ENCODE results near the gene ANKRD26. TPM values are rescaled to one million over a fixed set of nuclear protein-coding genes. Genes with fewer than 3 reads are reported as not detected.

ANKRD26 gene
- polyA plus RNA-seq, 3 donors = 11.7 to 19.5 (median 15.3) TPM

DNA sequence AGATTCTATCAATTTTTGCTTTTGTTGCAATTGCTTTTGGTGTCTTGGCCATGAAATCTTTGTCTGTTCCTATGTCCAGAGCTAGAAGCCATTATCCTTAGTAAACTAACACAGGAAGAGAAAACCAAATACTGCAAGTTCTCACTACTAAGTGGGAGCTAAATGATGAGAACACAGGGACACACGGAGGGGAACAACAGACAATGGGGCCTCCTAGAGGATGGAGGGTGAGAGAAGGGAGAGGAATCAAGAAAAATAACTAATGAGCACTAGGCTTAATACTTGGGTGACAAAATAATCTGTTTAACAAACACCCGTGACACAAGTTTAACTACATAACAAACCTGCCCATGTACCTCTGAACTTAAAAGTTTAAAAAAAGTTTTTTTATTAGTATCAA, 78.2 kb downstream of the ANKRD26 start:
- no peak for DNase-seq

DNA sequence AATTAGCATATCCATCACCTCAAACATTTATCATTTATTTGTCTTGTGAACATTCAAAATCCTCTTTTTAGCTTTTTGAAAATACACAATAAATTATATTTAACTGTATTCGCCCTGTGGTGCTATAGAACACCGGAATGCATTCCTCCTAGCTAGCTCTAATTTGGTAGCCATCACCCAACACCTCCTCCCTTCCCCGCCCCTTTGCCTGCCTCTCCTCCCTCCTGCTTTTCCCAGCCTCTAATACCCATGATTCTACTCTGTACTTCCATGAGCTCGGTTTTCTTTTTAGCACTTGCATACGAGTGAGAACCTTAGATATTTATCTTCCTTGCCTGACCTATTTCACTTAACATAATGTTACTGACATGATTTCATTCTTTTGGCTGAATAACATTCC, 80.1 kb downstream of the ANKRD26 start:
- DNase-seq = no peak

DNA sequence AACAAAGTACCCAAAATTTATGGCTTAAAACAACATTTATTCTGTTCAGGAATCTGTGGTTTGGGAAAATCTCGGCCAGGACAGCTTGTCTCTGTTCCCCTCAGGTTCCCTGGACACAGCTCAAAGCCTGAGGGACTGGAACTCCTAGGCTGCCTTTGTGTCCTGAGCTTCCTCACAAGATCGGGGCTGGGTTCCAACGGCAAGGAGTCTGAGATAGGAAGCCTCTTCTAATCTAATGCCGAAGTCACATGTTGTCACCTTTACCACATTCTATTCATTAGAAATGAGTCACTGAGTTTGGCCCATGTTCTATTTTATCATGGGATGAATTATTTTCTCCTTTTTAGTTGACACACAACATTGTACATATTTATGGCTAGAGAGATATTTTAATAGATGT, 80.5 kb downstream of the ANKRD26 start:
- no peak for DNase-seq

DNA sequence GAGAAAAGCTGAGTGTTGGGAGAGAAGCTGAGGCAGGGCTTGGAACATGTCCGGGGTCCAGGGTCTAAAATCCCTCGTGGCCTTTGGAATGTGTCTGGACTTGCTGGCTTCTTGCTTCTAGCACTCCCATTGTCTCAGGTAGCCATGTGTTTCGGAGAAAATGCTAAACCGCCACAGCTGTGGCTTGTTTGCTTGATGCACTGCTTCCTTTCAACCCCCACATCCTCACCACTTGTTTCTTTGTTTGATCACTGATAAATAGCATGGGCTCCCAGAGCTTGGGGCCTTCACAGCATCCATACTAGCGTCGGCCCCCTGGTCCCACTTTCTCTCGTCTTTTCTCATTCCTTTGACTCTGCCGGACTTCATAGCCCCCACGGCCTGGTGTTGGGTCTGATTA, 102.7 kb downstream of the ANKRD26 start:
- DNase-seq = no peak

DNA sequence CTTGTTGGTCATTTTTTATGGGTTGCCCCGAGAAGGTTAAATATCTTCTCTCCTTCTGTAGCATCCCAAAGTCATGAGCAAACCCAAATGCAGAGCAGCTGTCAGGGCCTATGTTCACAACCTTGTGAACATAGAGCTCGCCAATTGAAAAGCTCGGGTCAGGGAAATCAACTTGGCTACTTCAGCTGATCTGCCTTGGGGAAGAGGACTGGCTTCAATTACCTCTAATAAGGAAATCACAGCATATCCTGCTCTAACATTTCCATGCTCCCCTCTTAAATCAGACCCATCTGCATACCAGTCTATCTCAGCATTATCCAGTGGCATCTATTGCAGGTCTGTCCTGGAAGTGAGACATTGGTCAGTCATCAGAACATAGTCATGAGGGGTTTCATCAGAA, 105.6 kb downstream of the ANKRD26 start:
- no peak for DNase-seq

DNA sequence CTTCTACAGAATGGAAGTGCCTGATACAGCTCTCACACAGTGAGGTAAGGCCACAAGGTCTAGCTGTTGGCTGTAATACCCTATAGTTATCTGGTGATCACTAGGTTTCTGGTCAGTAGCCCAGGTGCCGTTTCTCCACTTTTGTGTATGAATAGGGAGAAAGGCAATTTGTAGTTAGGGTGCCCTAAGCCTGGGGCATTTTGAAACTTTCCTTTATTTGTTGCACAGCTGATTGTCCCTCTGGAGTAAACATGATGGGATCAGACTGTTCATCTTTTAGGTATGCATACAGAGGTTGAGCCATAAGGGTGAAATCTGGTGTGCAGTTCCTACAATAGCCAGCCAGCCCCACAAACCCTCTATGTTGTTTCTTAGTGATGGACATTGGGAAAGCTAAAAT, 112.4 kb downstream of the ANKRD26 start:
- no peak for DNase-seq

DNA sequence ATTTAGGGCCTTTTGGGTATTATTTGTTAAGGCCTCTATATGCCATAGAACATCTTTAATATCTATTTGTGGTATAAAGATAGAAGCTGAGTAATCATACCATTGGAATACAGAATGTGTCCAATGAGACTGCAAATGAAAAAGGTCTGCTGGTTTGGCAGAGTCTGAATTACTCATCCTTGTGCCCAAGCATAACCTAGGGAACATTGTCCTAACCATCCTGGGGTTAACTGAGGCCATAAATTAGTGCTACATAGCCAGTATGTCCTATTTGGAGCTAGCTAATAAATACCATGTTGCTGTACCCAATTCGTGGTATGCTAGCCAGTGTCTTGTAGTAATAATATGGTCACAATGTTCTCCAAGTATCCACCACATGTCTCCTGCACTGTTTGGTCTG, 117.1 kb downstream of the ANKRD26 start:
- no peak for DNase-seq

DNA sequence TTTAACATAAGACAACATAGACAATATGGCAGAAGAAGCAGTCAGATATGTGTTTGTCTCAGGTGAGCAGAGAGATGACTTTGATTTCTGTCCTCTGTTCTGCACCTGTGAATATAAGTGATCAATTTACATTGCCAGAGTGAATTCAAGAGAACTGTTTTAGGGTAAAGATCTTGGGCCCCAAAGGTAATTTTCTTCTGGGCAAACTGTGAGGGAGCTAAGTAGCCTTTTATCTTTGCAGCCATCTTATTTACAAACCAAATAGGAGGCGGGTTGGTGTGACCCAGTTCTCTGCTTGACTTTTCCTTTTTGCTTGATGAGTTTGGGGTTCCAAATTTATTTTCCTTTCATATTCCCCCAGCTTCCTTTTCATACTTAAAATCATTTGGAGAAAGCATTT, 118.2 kb downstream of the ANKRD26 start:
- DNase-seq = no peak

DNA sequence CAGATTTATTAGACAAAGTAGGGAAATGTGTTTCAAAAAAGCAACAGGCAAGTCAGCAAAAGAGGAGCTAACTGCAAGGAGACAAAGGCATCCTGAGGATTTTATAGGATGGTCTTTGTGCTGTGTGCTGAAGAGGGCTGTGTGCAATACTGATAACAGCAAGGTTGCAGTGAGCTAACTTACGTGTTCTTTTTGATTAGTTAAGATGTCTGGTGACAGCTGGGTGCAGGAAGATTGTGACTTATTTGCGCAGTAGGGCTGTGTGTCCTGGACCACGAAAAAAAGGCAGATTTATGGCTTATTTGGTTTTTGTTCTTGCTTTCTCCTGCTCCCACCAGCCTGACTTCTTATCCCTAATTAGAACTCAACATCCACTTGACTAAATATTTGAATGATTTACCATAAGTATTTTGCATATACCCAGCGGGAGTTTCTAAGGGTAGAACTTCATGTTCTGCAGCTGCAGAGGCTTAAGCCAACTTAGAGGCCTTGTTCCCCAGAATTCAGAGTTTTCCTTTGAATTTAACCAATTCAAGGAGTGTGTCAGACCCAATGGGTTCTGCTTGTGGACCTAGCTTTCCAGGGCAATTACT, 119.0 kb downstream of the ANKRD26 start:
- DNase-seq = no peak

DNA sequence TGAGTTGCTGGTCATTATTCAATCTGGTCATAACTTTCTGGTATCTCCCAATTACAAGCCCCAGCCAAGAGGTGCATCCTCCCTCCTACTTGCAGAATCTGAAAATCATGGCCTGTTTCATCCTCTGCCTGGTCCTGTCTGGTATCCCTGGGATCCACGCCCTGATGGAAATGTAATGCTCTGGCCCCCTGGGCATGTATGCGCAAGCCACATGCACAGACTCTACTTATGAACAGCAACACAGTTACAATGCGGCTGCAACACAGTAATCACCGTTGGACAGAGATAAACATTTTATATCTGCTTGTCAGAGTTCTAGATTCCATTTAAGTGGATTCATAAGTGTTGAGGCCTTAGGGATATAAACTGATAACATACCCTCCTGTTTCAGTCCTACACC, 121.8 kb downstream of the ANKRD26 start:
- DNase-seq = no peak

DNA sequence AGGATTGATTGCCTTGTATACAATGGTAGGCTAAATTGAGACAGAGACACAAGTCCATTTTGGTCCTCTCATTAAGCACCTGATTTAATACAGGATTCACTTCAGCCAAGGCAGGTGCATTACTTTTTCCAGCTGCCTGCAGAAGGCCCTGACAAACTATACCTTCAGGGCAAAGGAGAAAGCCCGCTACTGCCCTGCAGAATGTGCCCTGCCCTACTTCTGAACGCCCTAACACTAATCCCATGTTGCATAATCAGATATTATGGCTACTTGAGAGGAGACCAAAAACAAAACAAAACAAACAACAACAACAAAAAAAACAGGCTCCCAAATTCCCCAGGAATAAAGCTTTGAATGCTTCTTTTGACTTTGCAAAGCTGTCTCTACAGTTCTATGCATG, 122.7 kb downstream of the ANKRD26 start:
- DNase-seq = no peak

DNA sequence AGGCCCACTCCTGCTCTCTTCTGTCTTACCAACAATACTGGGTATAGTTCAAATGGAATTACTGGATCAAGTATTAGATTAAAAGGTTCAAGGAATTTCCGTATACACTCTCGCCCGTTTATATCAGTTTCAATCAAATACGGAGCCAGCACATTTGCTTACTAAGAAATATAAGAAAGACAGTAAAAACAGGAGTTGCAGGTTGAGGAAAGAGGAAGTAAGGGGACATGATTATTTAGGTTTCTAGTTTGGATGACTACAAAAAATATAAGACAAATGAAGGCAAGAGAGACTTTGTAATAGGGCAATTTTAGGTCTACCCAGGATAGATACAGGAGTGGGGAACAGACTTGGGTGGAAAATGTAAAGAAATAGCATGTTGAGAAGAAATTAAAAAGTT, 129.6 kb downstream of the ANKRD26 start:
- no peak for DNase-seq

DNA sequence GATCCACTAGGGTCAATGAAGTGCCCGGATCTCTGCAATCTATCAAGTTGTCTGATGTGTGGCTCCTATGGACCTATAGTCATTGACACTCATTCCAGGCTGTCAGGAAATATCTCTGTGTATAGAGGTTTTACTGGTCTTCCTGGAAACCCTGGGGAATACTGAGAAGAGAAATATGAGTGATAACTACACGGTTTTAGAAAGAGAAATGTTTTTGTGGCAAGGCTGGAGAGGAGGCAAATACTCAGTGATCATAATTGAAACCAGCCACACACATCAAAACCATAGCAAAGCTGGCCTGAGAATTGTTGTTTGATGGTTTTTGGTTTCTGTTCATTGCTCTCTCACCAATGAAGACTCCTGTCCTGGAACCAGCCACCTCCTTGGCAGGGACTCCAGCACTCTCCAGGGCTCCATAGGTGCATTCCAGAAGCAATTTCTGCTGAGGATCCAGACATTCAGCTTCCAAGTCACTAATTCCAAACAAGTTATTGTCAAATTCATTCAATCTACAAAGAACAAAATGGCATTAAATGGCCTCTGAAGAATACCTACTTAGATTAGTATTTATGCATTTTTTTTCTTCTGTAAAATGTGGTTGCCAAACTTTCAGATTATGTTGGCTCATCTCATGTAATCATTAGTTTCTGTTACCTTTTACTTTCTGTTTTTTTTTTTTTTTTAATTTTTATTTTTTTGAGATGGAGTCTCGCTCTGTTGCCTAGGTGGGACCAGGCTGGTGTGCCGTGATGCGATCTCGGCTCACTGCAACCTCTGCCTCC, 131.0 kb downstream of the ANKRD26 start:
- no peak for DNase-seq

DNA sequence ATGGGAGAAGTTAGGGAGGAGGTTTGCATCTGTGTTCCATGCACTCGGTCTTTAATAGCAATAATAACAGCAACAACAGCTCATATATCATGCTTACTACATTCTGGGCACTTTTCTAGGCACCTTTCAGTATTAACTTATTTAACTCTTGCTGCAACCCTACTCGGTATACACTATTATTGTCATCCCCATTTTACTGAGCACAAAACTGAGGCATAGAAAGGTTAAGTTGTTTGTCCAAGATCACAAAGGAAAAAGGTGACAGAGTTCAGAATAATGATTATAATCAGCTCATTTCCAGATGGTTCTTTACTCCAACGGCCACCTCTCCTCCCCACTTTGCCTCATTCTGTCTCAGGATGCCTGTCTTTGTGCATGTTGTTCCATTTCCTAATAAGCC, 137.5 kb downstream of the ANKRD26 start:
- no peak for DNase-seq

DNA sequence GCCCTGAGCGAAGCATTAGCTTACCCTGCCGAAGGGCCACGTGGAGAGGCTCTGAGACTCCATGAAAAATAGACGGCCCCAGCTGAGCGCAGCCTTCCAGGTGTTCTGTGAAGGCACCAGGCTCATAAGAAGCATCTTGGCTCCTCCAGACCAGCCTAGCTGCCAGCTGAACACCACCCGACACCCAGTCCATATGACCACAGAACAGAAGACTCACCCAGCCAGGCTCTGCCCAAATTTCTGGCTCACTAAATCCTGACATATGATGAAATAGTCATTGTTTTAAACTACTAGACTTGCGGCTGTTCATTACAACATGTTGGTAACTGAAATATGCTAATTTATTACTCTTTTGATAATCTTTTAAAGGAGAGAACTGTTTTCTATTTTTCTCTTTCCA, 140.0 kb downstream of the ANKRD26 start:
- DNase-seq = no peak

DNA sequence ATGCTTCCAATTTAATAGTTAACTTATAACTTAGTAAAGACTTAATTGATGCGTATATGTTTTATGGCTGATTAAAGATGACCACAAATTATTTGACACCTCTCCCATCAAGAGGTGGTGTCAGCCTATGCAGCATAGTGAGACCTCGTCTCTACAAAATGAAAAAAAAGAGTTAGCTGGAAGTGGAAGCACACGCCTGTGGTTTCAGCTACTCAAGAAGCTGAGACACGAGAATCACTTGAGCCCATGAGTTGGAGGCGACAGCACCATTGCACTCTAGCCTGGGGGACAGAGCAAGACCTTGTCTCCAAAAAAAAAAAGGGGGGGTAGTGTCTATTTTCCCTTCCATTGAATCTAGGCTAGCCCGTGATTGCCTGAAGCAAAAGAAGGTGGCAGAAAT, 140.5 kb downstream of the ANKRD26 start:
- DNase-seq = no peak

Other genes with a start within 250 kb of the ANKRD26 start
- gene ABI1, start 239.5 kb downstream of the ANKRD26 start, polyA plus RNA-seq (ENCODE audit: insufficient read length in 3 of 3) = 10 to 100 TPM; 57.0 to 74.4 (median 65.0) TPM
- 100 to 1,000 TPM in 2 of 3 donors, 10 to 100 TPM in 1; 99.3 to 113 (median 112) TPM for gene YME1L1, start 53.9 kb upstream of the ANKRD26 start, polyA plus RNA-seq (ENCODE audit: insufficient read length in 3 of 3)
- gene MASTL, start 54.9 kb upstream of the ANKRD26 start, polyA plus RNA-seq (ENCODE audit: insufficient read length in 3 of 3) = 10 to 100 TPM; 11.5 to 18.2 (median 17.6) TPM
- 10 to 100 TPM; 30.1 to 42.7 (median 36.8) TPM for gene ACBD5, start 140.3 kb upstream of the ANKRD26 start, polyA plus RNA-seq (ENCODE audit: insufficient read length in 3 of 3)